Upper lobe of right lung (tissue), 1 donor: ENCODE data around the gene PRODH. TPM values are rescaled to one million over a fixed set of nuclear protein-coding genes. Genes with fewer than 3 reads are reported as not detected.

Experiments used
- ATAC-seq: fragments of 200-7000 bp; cut with Tn5 transposase; one replicate; pipeline ENCODE4 v1.9.1; 2020; ENCODE audit warnings: mild to moderate bottlenecking, moderate library complexity
- DNase-seq: peaks from one replicate; pipeline ENCODE4 v3.0.0-alpha.2; 2020
- H3K27ac ChIP-seq: fragments of 200-600 bp; one replicate; pipeline ENCODE4 v1.8.0; 2022
- H3K27me3 ChIP-seq: fragments of 200-600 bp; one replicate; pipeline ENCODE4 v1.8.0; 2022; ENCODE audit warnings: mild to moderate bottlenecking
- H3K36me3 ChIP-seq: fragments of 200-600 bp; one replicate; pipeline ENCODE4 v1.8.0; 2022
- H3K4me1 ChIP-seq: fragments of 200-600 bp; one replicate; pipeline ENCODE4 v1.8.0; 2022
- H3K4me3 ChIP-seq: fragments of 200-600 bp; one replicate; pipeline ENCODE4 v1.8.0; 2022; ENCODE audit warnings: mild to moderate bottlenecking
- H3K9me3 ChIP-seq: fragments of 200-600 bp; one replicate; pipeline ENCODE4 v1.8.0; 2022
- CTCF ChIP-seq: fragments of 200-600 bp; IDR thresholded peaks from one replicate; pipeline ENCODE4 v1.8.0; 2022; ENCODE audit warnings: antibody characterized with exemption
- intact Hi-C: fragments of 100-400 bp; cut with DNase I; formaldehyde crosslinking; loops from one replicate; pipeline ENCODE4 v1.11.0; 2022
- long read RNA-seq: library from polyadenylated mRNA; unstranded; transcript quantifications from one replicate; pipeline ENCODE4 v2.0.0, GENCODE V29; 2021
- total RNA-seq: library from RNA; stranded (reverse); fragmentation: NEBNext Ultra II Directional; extraction: Animal tissue kit (Norgen Biotek cat#: 25700); gene quantifications from one replicate; pipeline ENCODE4 v1.2.1, GENCODE V29; 2021
- donor health status: DM: no; HTN: yes; CAD: no; lungs with severe emphysema.

The PRODH gene, protein sequence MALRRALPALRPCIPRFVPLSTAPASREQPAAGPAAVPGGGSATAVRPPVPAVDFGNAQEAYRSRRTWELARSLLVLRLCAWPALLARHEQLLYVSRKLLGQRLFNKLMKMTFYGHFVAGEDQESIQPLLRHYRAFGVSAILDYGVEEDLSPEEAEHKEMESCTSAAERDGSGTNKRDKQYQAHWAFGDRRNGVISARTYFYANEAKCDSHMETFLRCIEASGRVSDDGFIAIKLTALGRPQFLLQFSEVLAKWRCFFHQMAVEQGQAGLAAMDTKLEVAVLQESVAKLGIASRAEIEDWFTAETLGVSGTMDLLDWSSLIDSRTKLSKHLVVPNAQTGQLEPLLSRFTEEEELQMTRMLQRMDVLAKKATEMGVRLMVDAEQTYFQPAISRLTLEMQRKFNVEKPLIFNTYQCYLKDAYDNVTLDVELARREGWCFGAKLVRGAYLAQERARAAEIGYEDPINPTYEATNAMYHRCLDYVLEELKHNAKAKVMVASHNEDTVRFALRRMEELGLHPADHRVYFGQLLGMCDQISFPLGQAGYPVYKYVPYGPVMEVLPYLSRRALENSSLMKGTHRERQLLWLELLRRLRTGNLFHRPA
- total RNA-seq = 60.9 TPM
- long read RNA-seq, partial matches to known transcripts = 0 of 1 reads
- long read RNA-seq, other reads (novel, unspliced or antisense) = 1 of 1 reads

DNA sequence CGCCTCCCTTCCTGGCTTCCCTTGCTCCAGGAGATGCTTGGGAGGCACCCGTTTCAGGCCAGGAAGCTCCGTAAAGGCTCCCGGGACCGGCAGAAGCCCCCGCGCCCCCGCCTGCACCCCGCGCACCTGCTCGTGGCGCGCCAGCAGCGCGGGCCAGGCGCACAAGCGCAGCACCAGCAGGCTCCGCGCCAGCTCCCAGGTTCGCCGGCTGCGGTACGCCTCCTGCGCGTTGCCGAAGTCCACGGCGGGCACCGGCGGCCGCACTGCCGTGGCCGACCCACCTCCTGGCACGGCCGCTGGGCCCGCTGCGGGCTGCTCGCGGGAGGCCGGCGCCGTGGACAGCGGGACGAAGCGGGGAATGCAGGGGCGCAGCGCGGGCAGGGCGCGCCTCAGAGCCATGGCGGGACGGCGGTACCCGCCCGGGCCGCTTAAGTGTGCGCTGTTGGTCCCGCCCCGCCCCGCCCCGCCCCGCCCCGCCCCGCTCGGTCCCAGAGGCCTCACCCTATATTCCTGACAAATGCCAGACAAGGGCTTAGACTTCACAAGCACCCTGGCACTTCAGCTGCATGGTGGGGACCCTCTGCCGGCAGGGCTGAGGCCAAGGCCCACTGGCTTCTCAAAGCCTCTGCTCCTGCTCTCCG is at the start of gene PRODH:
TSS of gene PRODH (minus strand) at position 405 of the 641 bp plus-strand sequence. CDS start at position 399, 6 bp downstream.
- Histone ChIP-seq H3K4me1 (no peaks in the 10 kb centered on the region), H3K36me3 (no peaks in the 10 kb centered on the region), H3K4me3 (no peak within 1 kb of the TSS), H3K27me3 (no peaks in the 10 kb centered on the region), H3K27ac (no peak within 1 kb of the TSS), H3K9me3 (no peaks in the 10 kb centered on the region)
- peak; percentile 88 for ATAC-seq
- no peak for DNase-seq
- TF ChIP-seq CTCF = no peak
- intact Hi-C loops = no loop called here

GRCh38 chr22:18985780-18986179 is 49.7 kb upstream of the PRODH start:
- no peak overlapping the region for H3K27ac ChIP-seq
- intact Hi-C loops = no loop called here
- H3K27me3 ChIP-seq = no peaks in the 10 kb centered on the region
- H3K4me3 ChIP-seq = no peak overlapping the region
- H3K4me1 ChIP-seq = no peaks in the 10 kb centered on the region
- TF ChIP-seq CTCF = no peak
- ATAC-seq (peak; percentile 12), DNase-seq (no peak)
- no peaks in the 10 kb centered on the region for H3K9me3 ChIP-seq
- no peaks in the 10 kb centered on the region for H3K36me3 ChIP-seq

GRCh38 chr22:18984564-18984963 is 48.5 kb upstream of the PRODH start:
- no peaks in the 10 kb centered on the region for H3K9me3 ChIP-seq
- intact Hi-C loops = no loop called here
- H3K27ac ChIP-seq = no peak overlapping the region
- H3K36me3 ChIP-seq = no peaks in the 10 kb centered on the region
- no peaks in the 10 kb centered on the region for H3K4me1 ChIP-seq
- TF ChIP-seq CTCF = no peak
- DNase-seq = no peak
- no peak overlapping the region for H3K4me3 ChIP-seq
- ATAC-seq = no peak
- no peaks in the 10 kb centered on the region for H3K27me3 ChIP-seq

DNA sequence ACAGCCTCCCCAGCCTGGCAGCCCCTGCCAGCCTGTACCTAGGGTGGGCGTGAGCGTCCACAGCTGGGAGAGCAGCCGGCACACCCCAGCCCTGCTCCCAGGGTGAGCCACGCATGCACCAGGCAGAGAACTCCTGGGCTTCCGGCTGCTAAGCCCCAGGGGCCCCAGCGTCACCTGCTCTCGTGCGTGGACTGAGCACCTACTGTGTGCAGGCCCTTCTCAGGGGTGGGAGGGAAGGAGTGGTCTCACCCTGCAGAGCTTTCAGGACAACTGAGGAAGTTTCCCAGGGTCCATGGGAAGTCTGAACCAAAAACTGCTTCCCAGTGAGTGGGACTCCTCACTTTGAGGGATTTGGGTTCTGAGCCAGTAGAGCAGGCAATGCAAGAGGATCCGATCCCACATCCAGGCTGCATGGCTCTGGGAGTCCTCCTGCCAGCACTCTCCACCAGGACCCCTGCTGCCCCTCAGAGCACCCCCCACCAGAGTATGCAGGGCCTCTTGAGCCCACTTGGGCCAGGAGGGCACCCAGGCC is 47.1 kb upstream of the PRODH start:
- no peaks in the 10 kb centered on the region for H3K4me1 ChIP-seq
- H3K27me3 ChIP-seq = no peaks in the 10 kb centered on the region
- H3K9me3 ChIP-seq = no peaks in the 10 kb centered on the region
- H3K36me3 ChIP-seq = no peaks in the 10 kb centered on the region
- H3K4me3 ChIP-seq = no peak overlapping the region
- no peak overlapping the region for H3K27ac ChIP-seq
- no peak for TF ChIP-seq CTCF
- DNase-seq (peak; percentile 48), ATAC-seq (no peak)
- intact Hi-C loops = no loop called here

DNA sequence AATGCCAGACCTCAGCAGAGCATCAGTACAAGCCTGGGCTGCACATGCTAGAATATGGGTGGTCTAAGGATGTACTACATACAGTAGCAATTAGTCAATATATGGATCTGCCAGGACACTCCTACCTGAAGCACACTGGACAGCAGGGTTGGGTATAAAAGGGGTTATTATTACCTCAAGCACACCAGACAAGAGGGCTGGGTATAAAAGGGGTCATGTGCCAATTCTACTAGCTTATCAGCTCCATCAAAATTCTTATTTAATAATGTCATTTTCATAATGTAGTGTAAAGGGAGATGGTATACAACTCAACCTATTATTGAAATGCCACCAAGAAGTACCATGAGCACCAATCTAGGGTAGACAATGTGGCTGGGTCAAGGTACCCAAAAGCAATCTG is 44.7 kb upstream of the PRODH start:
- DNase-seq (no peak), ATAC-seq (no peak)

More for the DNA sequence above, 44.7 kb upstream of the PRODH start:
- Histone ChIP-seq H3K36me3 (no peaks in the 10 kb centered on the region), H3K27ac (no peak overlapping the region), H3K4me1 (no peaks in the 10 kb centered on the region), H3K4me3 (no peak overlapping the region), H3K9me3 (no peaks in the 10 kb centered on the region), H3K27me3 (no peaks in the 10 kb centered on the region)
- intact Hi-C loops = no loop called here
- TF ChIP-seq CTCF = no peak
